GM12892 (cell line): Measurements from ENCODE around the gene POU2F3.

Experiments
- POLR2A ChIP-seq: IDR thresholded peaks from 2 replicates; pipeline ENCODE4 v1.6.1; 2011; ENCODE audit warnings: low read depth, low read length, control low read depth
- POLR2AphosphoS5 ChIP-seq: IDR thresholded peaks from 2 replicates; pipeline ENCODE4 v1.6.1; 2011; ENCODE audit warnings: low read depth, low read length, control low read depth
- TAF1 ChIP-seq: IDR thresholded peaks from 2 replicates; pipeline ENCODE4 v1.6.1; 2011; ENCODE audit warnings: low read depth, mild to moderate bottlenecking, control low read depth, low read length, borderline replicate concordance

DNA sequence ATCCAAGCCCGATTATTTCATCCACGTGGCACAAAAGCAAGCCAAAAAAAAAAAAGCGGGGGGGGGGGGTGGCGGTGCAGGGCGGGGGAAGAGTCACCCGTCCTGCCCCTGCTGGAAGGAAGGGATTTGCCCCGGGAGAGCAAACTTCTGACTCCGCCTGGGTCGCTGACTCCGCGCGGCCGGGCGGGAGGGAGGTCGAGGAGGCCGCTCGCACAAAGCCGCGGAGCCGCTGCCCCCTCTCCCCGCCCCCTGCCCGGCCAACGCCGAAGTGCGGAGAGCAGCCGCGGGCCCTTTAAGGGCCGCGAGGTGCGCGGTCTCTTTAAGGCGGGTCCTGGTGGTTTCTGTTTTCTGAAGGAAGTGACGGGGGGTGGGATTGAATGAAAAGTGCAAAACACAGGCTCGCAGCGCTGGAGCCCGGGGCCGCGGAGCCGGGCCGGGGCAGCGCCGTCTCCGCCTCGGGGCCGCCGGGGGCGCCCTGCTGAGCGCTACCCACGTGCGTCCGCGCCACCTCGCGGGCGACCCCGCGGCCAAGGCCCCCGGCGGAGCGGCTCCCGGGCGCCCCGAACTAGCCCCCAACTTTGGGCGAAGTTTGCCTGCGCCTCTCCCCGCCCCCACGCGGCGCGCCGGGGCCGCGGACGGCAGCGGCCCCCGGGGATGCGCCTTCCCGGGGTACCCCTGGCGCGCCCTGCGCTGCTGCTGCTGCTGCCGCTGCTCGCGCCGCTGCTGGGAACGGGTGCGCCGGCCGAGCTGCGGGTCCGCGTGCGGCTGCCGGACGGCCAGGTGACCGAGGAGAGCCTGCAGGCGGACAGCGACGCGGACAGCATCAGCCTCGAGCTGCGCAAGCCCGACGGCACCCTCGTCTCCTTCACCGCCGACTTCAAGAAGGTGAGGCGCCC, 29.1 kb upstream of the POU2F3 start, which contains the start of gene OAF:
- no peak for TF ChIP-seq TAF1
- TF ChIP-seq POLR2A = no peak
- no peak for TF ChIP-seq POLR2AphosphoS5
